Right hindlimb (tissue), 1 donor: Measurements from ENCODE around the gene DOK4.
"Not testable (repeated sequence)": the region's sequence is repeated elsewhere in the genome, so short reads cannot be mapped to it uniquely, and the experiment has no call there.

Experiments used
- DNase-seq: peaks from one replicate; pipeline ENCODE4 v3.0.0-alpha.2; 2018

The DOK4 gene

GRCh38 chr16:57500578-57501111, 14.4 kb upstream of the DOK4 start:
- no peak for DNase-seq

GRCh38 chr16:57499941-57500340, 13.6 kb upstream of the DOK4 start:
- not testable (repeated sequence) for DNase-seq

GRCh38 chr16:57498031-57498430, 11.7 kb upstream of the DOK4 start:
- no peak for DNase-seq

GRCh38 chr16:57497121-57497520, 10.8 kb upstream of the DOK4 start:
- DNase-seq, result no peak

- no peak for DNase-seq
Observed at GRCh38 chr16:57493767-57494166, 7.5 kb upstream of the DOK4 start.

GRCh38 chr16:57489229-57489628, 2.9 kb upstream of the DOK4 start:
- no peak for DNase-seq

GRCh38 chr16:57486858-57487834, 853 bp upstream of the DOK4 start:
- no peak for DNase-seq

- DNase-seq, result no peak
Observed at GRCh38 chr16:57485091-57485915, 990 bp downstream of the DOK4 start.

- DNase-seq, result no peak
Observed at GRCh38 chr16:57484515-57485005, 1.7 kb downstream of the DOK4 start.

- DNase-seq, result no peak
Observed at GRCh38 chr16:57483725-57484514, 2.4 kb downstream of the DOK4 start.

GRCh38 chr16:57482845-57483545, 3.3 kb downstream of the DOK4 start:
- no peak for DNase-seq

- no peak for DNase-seq
Observed at GRCh38 chr16:57481421-57481820, 4.9 kb downstream of the DOK4 start.

- DNase-seq, result no peak
Observed at GRCh38 chr16:57480754-57481230, 5.5 kb downstream of the DOK4 start.

- DNase-seq, result peak; percentile 23
Observed at GRCh38 chr16:57479976-57480753, 6.1 kb downstream of the DOK4 start.

GRCh38 chr16:57479205-57479975, 6.9 kb downstream of the DOK4 start:
- DNase-seq, result peak; percentile 83

GRCh38 chr16:57478396-57479204, 7.7 kb downstream of the DOK4 start:
- no peak for DNase-seq

- peak; percentile 14 for DNase-seq
Observed at GRCh38 chr16:57477531-57478202, 8.6 kb downstream of the DOK4 start.
